ENCODE data around the gene WNT5B. TPM values are rescaled to one million over a fixed set of nuclear protein-coding genes. Genes with fewer than 3 reads are reported as not detected.

The WNT5B gene
- total and polyA plus RNA-seq, 4 donors, result 0.59 to 2.4 (median 0.97) TPM

GRCh38 chr12:1644534-1645438, 15.8 kb downstream of the WNT5B start:
- no peak for TF ChIP-seq FOXA1 (IDR thresholded peaks at IDR 0.05)
- TF ChIP-seq, protein P1, sequence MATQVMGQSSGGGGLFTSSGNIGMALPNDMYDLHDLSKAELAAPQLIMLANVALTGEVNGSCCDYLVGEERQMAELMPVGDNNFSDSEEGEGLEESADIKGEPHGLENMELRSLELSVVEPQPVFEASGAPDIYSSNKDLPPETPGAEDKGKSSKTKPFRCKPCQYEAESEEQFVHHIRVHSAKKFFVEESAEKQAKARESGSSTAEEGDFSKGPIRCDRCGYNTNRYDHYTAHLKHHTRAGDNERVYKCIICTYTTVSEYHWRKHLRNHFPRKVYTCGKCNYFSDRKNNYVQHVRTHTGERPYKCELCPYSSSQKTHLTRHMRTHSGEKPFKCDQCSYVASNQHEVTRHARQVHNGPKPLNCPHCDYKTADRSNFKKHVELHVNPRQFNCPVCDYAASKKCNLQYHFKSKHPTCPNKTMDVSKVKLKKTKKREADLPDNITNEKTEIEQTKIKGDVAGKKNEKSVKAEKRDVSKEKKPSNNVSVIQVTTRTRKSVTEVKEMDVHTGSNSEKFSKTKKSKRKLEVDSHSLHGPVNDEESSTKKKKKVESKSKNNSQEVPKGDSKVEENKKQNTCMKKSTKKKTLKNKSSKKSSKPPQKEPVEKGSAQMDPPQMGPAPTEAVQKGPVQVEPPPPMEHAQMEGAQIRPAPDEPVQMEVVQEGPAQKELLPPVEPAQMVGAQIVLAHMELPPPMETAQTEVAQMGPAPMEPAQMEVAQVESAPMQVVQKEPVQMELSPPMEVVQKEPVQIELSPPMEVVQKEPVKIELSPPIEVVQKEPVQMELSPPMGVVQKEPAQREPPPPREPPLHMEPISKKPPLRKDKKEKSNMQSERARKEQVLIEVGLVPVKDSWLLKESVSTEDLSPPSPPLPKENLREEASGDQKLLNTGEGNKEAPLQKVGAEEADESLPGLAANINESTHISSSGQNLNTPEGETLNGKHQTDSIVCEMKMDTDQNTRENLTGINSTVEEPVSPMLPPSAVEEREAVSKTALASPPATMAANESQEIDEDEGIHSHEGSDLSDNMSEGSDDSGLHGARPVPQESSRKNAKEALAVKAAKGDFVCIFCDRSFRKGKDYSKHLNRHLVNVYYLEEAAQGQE (IDR thresholded peaks at IDR 0.05), result no peak
- TF ChIP-seq RXRA (IDR thresholded peaks at IDR 0.05), result no peak
- TF ChIP-seq YY1 (IDR thresholded peaks at IDR 0.05), result no peak
- TF ChIP-seq RAD21 (IDR thresholded peaks at IDR 0.05), result no peak
- TF ChIP-seq, protein P2, sequence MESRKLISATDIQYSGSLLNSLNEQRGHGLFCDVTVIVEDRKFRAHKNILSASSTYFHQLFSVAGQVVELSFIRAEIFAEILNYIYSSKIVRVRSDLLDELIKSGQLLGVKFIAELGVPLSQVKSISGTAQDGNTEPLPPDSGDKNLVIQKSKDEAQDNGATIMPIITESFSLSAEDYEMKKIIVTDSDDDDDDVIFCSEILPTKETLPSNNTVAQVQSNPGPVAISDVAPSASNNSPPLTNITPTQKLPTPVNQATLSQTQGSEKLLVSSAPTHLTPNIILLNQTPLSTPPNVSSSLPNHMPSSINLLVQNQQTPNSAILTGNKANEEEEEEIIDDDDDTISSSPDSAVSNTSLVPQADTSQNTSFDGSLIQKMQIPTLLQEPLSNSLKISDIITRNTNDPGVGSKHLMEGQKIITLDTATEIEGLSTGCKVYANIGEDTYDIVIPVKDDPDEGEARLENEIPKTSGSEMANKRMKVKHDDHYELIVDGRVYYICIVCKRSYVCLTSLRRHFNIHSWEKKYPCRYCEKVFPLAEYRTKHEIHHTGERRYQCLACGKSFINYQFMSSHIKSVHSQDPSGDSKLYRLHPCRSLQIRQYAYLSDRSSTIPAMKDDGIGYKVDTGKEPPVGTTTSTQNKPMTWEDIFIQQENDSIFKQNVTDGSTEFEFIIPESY (IDR thresholded peaks at IDR 0.05), result no peak
- TF ChIP-seq EGR1 (IDR thresholded peaks at IDR 0.05; ENCODE audit: low read depth in 2 of 2), result no peak
- no peak for TF ChIP-seq FOXA2 (IDR thresholded peaks at IDR 0.05)
- TF ChIP-seq SP1 (IDR thresholded peaks at IDR 0.05), result no peak
- TF ChIP-seq JUND (IDR thresholded peaks at IDR 0.05), result no peak
- TF ChIP-seq HNF4A (conservative IDR thresholded peaks at IDR 0.05), result no peak
- TF ChIP-seq HNF4G (IDR thresholded peaks at IDR 0.05), result no peak
- no peak for TF ChIP-seq TAF1 (conservative IDR thresholded peaks at IDR 0.05)
- no peak for TF ChIP-seq GABPA (IDR thresholded peaks at IDR 0.05 in 1 of 2, conservative IDR thresholded peaks at IDR 0.05 in 1 of 2)
- TF ChIP-seq, protein P3, sequence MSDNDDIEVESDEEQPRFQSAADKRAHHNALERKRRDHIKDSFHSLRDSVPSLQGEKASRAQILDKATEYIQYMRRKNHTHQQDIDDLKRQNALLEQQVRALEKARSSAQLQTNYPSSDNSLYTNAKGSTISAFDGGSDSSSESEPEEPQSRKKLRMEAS (IDR thresholded peaks at IDR 0.05), result no peak
- TF ChIP-seq NR2F2 (IDR thresholded peaks at IDR 0.05), result no peak
- no peak for TF ChIP-seq CTCF (IDR thresholded peaks at IDR 0.05; ENCODE audit: low read depth, low read length, missing input control)
- WGBS, result 61% methylated on average over 15 of the region's 15 CpGs
- H3K4me1 ChIP-seq (ENCODE audit: control insufficient read depth in 4 of 4, insufficient read depth in 4 of 4, low read length in 3 of 4), result peaks cover 0 to 7% (median under 1%) of the 10 kb centered on the region in 4 donors
- peaks cover 0 to 4% (median 1%) of the 10 kb centered on the region in 4 donors for H3K36me3 ChIP-seq (ENCODE audit: control insufficient read depth in 4 of 4, insufficient read depth in 3 of 4, low read depth in 1 of 4, low read length in 3 of 4)
- no peaks in the 10 kb centered on the region for H3K27me3 ChIP-seq (ENCODE audit: control insufficient read depth in 4 of 4, insufficient read depth in 4 of 4, low read length in 3 of 4)
- no peak overlapping the region for H3K4me3 ChIP-seq (ENCODE audit: low read depth in 1 of 3, low read length in 3 of 3)
- H3K9ac ChIP-seq (ENCODE audit: low read depth in 1 of 2, low read length in 2 of 2), result no peak overlapping the region
- no peak overlapping the region for H3K27ac ChIP-seq (ENCODE audit: low read depth in 1 of 2, low read length in 2 of 2)
- no peak for DNase-seq (ENCODE audit: low spot score)
- H3K9me3 ChIP-seq (ENCODE audit: control insufficient read depth in 4 of 4, low read length in 3 of 4), result no peaks in the 10 kb centered on the region
